DND-41 (cell line): ENCODE measurements around the gene CFAP77.

Experiments
- ATAC-seq: fragments of 200-7000 bp; cut with Tn5 transposase; 3 replicates; pipeline ENCODE4 v1.9.1; 2021; ENCODE audit warnings: low read depth; ENCODE audit not compliant: insufficient read depth
- DNase-seq: peaks from one replicate; pipeline ENCODE4 v3.0.0-alpha.2; 2020
- H2AFZ ChIP-seq: 2 replicates; pipeline ENCODE4 v1.6.0; 2012; ENCODE audit warnings: low read depth, low read length
- H3K27ac ChIP-seq: 2 replicates; pipeline ENCODE4 v1.5.1; 2012; ENCODE audit warnings: low read length, inconsistent platforms
- H3K27me3 ChIP-seq: fragments of 200-600 bp; sonication (generic); 2 replicates; pipeline ENCODE4 v1.6.0; 2012; ENCODE audit warnings: low read length, mild to moderate bottlenecking, inconsistent platforms; ENCODE audit not compliant: insufficient read depth, poor library complexity
- H3K36me3 ChIP-seq: 2 replicates; pipeline ENCODE4 v1.5.1; 2012; ENCODE audit warnings: low read length, inconsistent platforms; ENCODE audit not compliant: insufficient read depth
- H3K4me1 ChIP-seq: 2 replicates; pipeline ENCODE4 v1.5.1; 2012; ENCODE audit warnings: mild to moderate bottlenecking, low read length; ENCODE audit not compliant: insufficient read depth
- H3K4me2 ChIP-seq: 2 replicates; pipeline ENCODE4 v1.6.0; 2012; ENCODE audit warnings: mild to moderate bottlenecking, moderate library complexity, low read length, inconsistent platforms; ENCODE audit not compliant: insufficient read depth
- H3K4me3 ChIP-seq, 2 experiments: fragments of 200-600 bp in 1 of 2; shearing (Covaris generic) in 1 of 2; 2 replicates each; pipeline ENCODE4 v1.5.1; 2012 to 2016; ENCODE audit warnings: inconsistent platforms in 2 of 2, low read length in 2 of 2, mild to moderate bottlenecking in 2 of 2, low read depth in 1 of 2, moderate library complexity in 1 of 2
- H3K79me2 ChIP-seq: 2 replicates; pipeline ENCODE4 v1.6.0; 2012; ENCODE audit warnings: low read length, inconsistent platforms; ENCODE audit not compliant: insufficient read depth
- H3K9ac ChIP-seq: 2 replicates; pipeline ENCODE4 v1.6.0; 2012; ENCODE audit warnings: low read depth, mild to moderate bottlenecking, inconsistent platforms, low read length, moderate library complexity
- H3K9me3 ChIP-seq: 2 replicates; pipeline ENCODE4 v1.5.1; 2012; ENCODE audit warnings: low read length, moderate library complexity, mild to moderate bottlenecking, inconsistent platforms; ENCODE audit not compliant: insufficient read depth, severe bottlenecking
- H4K20me1 ChIP-seq: 2 replicates; pipeline ENCODE4 v1.6.0; 2012; ENCODE audit warnings: low read length; ENCODE audit not compliant: insufficient read depth
- CTCF ChIP-seq: IDR thresholded peaks from 2 replicates; pipeline ENCODE4 v1.5.1; 2012; ENCODE audit warnings: borderline replicate concordance, low read length, moderate library complexity, mild to moderate bottlenecking; ENCODE audit not compliant: poor library complexity, severe bottlenecking; ENCODE audit errors: extremely low read depth
- EZH2 ChIP-seq: IDR thresholded peaks from 3 replicates; pipeline ENCODE4 v1.6.1; 2012; ENCODE audit warnings: borderline replicate concordance, low read depth, mild to moderate bottlenecking, moderate library complexity, low read length, inconsistent platforms; ENCODE audit not compliant: severe bottlenecking

CFAP77 gene

GRCh38 chr9:132507670-132508469 is 97.9 kb downstream of the CFAP77 start:
- H3K79me2 ChIP-seq, result no peaks in the 10 kb centered on the region
- H3K4me2 ChIP-seq, result no peak overlapping the region
- no peaks in the 10 kb centered on the region; the same call in 1 of the 2 replicates for H4K20me1 ChIP-seq
- no peak overlapping the region for H3K9ac ChIP-seq
- DNase-seq, result peak; percentile 73
- no peak overlapping the region for H2AFZ ChIP-seq
- H3K9me3 ChIP-seq, result no peaks in the 10 kb centered on the region
- no peaks in the 10 kb centered on the region for H3K4me1 ChIP-seq
- no peak overlapping the region for H3K4me3 ChIP-seq
- no peak overlapping the region for H3K27ac ChIP-seq
- peak; percentile 83 for TF ChIP-seq CTCF
- no peak for TF ChIP-seq EZH2
- H3K27me3 ChIP-seq, result no peaks in the 10 kb centered on the region
- no peaks in the 10 kb centered on the region for H3K36me3 ChIP-seq
- peak; percentile 91 for ATAC-seq

- no peaks in the 10 kb centered on the region for H3K27me3 ChIP-seq
- DNase-seq, result no peak
Observed at GRCh38 chr9:132509928-132510874, 100.2 kb downstream of the CFAP77 start.

GRCh38 chr9:132511191-132511999 is 101.4 kb downstream of the CFAP77 start:
- TF ChIP-seq EZH2, result no peak
- no peak for TF ChIP-seq CTCF
- H3K27me3 ChIP-seq, result no peaks in the 10 kb centered on the region
- ATAC-seq, result no peak

More at GRCh38 chr9:132509928-132510874, 100.2 kb downstream of the CFAP77 start:
- Histone ChIP-seq H3K79me2 (no peaks in the 10 kb centered on the region), H3K4me2 (no peak overlapping the region), H3K4me3 (no peak overlapping the region), H2AFZ (no peak overlapping the region), H3K4me1 (no peaks in the 10 kb centered on the region), H3K9me3 (no peaks in the 10 kb centered on the region), H4K20me1 (no peaks in the 10 kb centered on the region; the same call in 1 of the 2 replicates), H3K9ac (no peak overlapping the region), H3K27ac (no peak overlapping the region), H3K36me3 (no peaks in the 10 kb centered on the region)
- TF ChIP-seq CTCF (no peak), EZH2 (no peak)
- ATAC-seq, result no peak

More at GRCh38 chr9:132511191-132511999, 101.4 kb downstream of the CFAP77 start:
- DNase-seq, result no peak
- no peaks in the 10 kb centered on the region for H3K79me2 ChIP-seq
- H3K9ac ChIP-seq, result no peak overlapping the region
- H3K4me3 ChIP-seq, result no peak overlapping the region
- H4K20me1 ChIP-seq, result no peaks in the 10 kb centered on the region; the same call in 1 of the 2 replicates
- H3K36me3 ChIP-seq, result no peaks in the 10 kb centered on the region
- H3K4me1 ChIP-seq, result no peaks in the 10 kb centered on the region
- no peak overlapping the region for H3K4me2 ChIP-seq
- H3K27ac ChIP-seq, result no peak overlapping the region
- no peaks in the 10 kb centered on the region for H3K9me3 ChIP-seq
- no peak overlapping the region for H2AFZ ChIP-seq
